DOHH2 (cell line): ENCODE data around the gene SLC9A2.

ENCODE experiments used
- H3F3A ChIP-seq: fragments of 200-600 bp; sonication (generic), shearing (Covaris generic); 2 replicates; pipeline ENCODE4 v1.6.0; 2016; ENCODE audit warnings: antibody characterized with exemption, mild to moderate bottlenecking; ENCODE audit not compliant: control insufficient read depth, insufficient read depth
- H3K27ac ChIP-seq: fragments of 200-600 bp; sonication (generic); 2 replicates; pipeline ENCODE4 v1.5.1; 2014; ENCODE audit warnings: low read depth, mild to moderate bottlenecking, low read length, moderate library complexity
- H3K27me3 ChIP-seq: fragments of 200-600 bp; sonication (generic); 2 replicates; pipeline ENCODE4 v1.6.1; 2014; ENCODE audit warnings: mild to moderate bottlenecking, low read length, mixed read lengths; ENCODE audit not compliant: control insufficient read depth
- H3K36me3 ChIP-seq: fragments of 200-600 bp; sonication (generic); 2 replicates; pipeline ENCODE4 v1.6.1; 2014; ENCODE audit warnings: mild to moderate bottlenecking, low read length, moderate library complexity, mixed read lengths; ENCODE audit not compliant: control insufficient read depth
- H3K4me1 ChIP-seq: fragments of 200-600 bp; sonication (generic); 2 replicates; pipeline ENCODE4 v1.6.1; 2014; ENCODE audit warnings: mild to moderate bottlenecking, low read length, mixed read lengths; ENCODE audit not compliant: control insufficient read depth
- H3K4me2 ChIP-seq: fragments of 200-600 bp; sonication (generic); 2 replicates; pipeline ENCODE4 v1.6.0; 2014; ENCODE audit warnings: mild to moderate bottlenecking, low read length, moderate library complexity
- H3K4me3 ChIP-seq: fragments of 200-600 bp; sonication (generic); 2 replicates; pipeline ENCODE4 v1.5.1; 2014; ENCODE audit warnings: mild to moderate bottlenecking, low read length, mixed read lengths
- H3K79me2 ChIP-seq: fragments of 200-600 bp; sonication (generic); 2 replicates; pipeline ENCODE4 v1.6.1; 2014; ENCODE audit warnings: mild to moderate bottlenecking, low read length, mixed read lengths; ENCODE audit not compliant: control insufficient read depth
- H3K9me2 ChIP-seq: fragments of 200-600 bp; sonication (generic); replicated peaks from 2 replicates; pipeline ENCODE4 v1.6.1; 2014; ENCODE audit warnings: mild to moderate bottlenecking, low read length, mixed read lengths; ENCODE audit not compliant: control insufficient read depth
- H3K9me3 ChIP-seq: fragments of 200-600 bp; sonication (generic); 2 replicates; pipeline ENCODE4 v1.6.1; 2014; ENCODE audit warnings: antibody characterized with exemption, low read length, mixed read lengths; ENCODE audit not compliant: control insufficient read depth, insufficient read depth
- H4K20me1 ChIP-seq: fragments of 200-600 bp; sonication (generic); 2 replicates; pipeline ENCODE4 v1.6.0; 2014; ENCODE audit warnings: low read depth, mild to moderate bottlenecking, antibody characterized with exemption, low read length, moderate library complexity; ENCODE audit not compliant: control insufficient read depth, insufficient read depth
- EZH2phosphoT487 ChIP-seq: fragments of 200-600 bp; sonication (generic); IDR thresholded peaks from 2 replicates; pipeline ENCODE4 v1.6.1; 2017; ENCODE audit warnings: borderline replicate concordance, mild to moderate bottlenecking, antibody characterized with exemption, low read length, moderate library complexity, mixed read lengths
- TF ChIP-seq, protein P1 (sequence below): fragments of 200-600 bp; sonication (generic); IDR thresholded peaks from one replicate; pipeline ENCODE4 v1.5.1; 2014; ENCODE audit warnings: antibody characterized with exemption, mild to moderate bottlenecking, low read depth, low read length; ENCODE audit not compliant: poor library complexity, severe bottlenecking

SLC9A2 gene

DNA sequence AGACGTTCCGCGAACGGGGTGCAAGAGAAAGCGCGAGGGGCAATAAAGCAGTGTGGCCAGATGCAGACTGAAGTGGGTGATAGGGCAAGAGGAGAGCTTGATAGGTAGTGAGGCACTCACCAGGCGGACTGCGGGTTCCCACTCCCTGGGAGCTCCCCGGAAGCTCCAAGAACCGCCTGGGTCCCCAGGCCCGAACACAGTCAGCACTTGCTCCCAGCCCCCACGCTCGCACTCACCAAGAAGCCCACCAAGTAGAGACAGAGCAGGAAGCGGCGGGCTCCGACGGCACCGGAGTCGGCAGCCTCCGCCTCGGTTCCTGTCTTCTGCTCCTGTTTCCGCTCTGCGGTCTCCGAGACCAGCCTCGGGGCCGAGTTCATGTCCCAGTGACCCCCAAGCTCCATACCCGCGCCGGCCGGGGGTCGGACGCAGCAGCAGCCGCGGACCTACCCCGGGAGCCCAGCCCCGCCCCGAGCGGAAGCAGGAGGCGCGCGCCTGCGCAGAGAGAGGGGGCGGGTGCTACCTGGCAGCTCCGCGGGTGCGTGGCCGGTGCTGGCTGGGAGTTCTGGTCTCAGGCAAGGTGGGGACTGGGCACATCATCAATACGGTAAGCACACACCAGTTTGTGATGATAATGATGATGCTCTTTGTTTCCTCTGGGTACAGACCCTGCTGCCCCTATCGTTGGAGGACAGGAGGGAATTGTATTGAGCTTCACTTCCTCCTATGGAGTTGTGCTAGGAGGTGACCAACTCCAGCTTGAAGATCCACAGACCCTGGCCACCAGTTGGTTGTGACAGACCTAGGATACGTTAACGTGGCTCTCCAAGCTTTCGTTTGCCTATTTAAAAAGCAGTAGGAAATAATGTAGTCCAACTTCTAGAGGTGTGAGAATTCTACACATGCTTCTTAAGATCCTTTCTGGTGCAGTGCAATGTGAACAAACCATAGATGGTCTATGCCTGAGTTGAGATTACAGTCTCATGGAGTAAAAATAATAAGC lies 117.4 kb downstream of the SLC9A2 start:
- Histone ChIP-seq H3K9me3 (no peaks in the 10 kb centered on the region), H3K27ac (no peak overlapping the region), H3K9me2 (no peaks in the 10 kb centered on the region), H3K4me1 (peaks cover 19% of the 10 kb centered on the region), H3K4me3 (peak overlapping the region; percentile 78), H3F3A (no peaks in the 10 kb centered on the region), H4K20me1 (no peaks in the 10 kb centered on the region), H3K27me3 (no peaks in the 10 kb centered on the region), H3K36me3 (peaks cover 3% of the 10 kb centered on the region), H3K79me2 (peaks cover 41% of the 10 kb centered on the region), H3K4me2 (peak overlapping the region; percentile 69)
- TF ChIP-seq, protein P1, sequence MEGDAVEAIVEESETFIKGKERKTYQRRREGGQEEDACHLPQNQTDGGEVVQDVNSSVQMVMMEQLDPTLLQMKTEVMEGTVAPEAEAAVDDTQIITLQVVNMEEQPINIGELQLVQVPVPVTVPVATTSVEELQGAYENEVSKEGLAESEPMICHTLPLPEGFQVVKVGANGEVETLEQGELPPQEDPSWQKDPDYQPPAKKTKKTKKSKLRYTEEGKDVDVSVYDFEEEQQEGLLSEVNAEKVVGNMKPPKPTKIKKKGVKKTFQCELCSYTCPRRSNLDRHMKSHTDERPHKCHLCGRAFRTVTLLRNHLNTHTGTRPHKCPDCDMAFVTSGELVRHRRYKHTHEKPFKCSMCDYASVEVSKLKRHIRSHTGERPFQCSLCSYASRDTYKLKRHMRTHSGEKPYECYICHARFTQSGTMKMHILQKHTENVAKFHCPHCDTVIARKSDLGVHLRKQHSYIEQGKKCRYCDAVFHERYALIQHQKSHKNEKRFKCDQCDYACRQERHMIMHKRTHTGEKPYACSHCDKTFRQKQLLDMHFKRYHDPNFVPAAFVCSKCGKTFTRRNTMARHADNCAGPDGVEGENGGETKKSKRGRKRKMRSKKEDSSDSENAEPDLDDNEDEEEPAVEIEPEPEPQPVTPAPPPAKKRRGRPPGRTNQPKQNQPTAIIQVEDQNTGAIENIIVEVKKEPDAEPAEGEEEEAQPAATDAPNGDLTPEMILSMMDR, result no peak
- TF ChIP-seq EZH2phosphoT487, result no peak

DNA sequence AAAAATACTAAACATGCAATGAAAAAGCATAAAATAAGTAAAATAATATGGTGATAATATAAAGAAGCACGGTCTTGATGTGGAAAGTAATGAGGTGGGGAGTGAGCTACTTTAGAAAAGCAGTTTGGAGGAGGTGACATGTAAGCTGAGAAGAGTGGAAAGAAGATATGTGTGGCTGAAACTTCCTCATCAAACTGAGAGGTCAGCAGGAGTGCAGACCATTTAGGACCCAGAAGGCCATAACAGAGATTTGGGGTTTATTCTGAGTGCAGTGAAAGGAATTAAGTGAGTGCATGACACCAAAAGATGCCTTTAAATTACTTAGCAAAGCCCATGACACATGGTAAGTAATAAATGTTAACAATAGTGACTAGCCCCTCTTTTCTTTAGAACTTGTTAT lies 118.1 kb downstream of the SLC9A2 start:
- Histone ChIP-seq H3K9me2 (no peaks in the 10 kb centered on the region), H3K79me2 (peaks cover 41% of the 10 kb centered on the region), H3F3A (no peaks in the 10 kb centered on the region), H3K27me3 (no peaks in the 10 kb centered on the region), H3K27ac (no peak overlapping the region), H3K4me1 (peaks cover 19% of the 10 kb centered on the region), H3K4me2 (peak overlapping the region; percentile 69), H3K4me3 (peak overlapping the region; percentile 78), H3K9me3 (no peaks in the 10 kb centered on the region), H4K20me1 (no peaks in the 10 kb centered on the region), H3K36me3 (no peaks in the 10 kb centered on the region)
- TF ChIP-seq EZH2phosphoT487, result no peak
- TF ChIP-seq, protein P1, result no peak

DNA sequence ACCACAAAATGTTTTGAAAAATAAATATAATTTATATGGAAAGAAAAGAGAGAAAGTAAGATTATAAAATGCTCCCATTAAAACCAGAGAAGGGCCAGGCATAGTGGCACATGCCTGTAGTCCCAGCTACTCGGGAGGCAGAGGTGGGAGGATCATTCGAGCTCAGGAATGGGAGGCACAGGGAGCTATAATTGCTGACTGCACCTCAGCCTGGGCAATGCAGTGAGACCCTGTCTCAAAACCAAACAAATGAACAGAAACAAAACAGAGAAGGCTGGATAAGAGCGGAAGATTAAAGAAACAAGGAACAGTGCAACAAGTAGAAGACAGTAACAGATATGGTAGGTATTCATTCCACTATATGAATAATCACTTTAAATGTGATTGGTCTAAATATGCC lies 123.9 kb downstream of the SLC9A2 start:
- Histone ChIP-seq H4K20me1 (no peaks in the 10 kb centered on the region), H3K36me3 (no peaks in the 10 kb centered on the region), H3K9me3 (no peaks in the 10 kb centered on the region), H3K4me3 (no peak overlapping the region), H3K4me2 (no peak overlapping the region), H3K27me3 (no peaks in the 10 kb centered on the region), H3F3A (no peaks in the 10 kb centered on the region), H3K27ac (no peak overlapping the region), H3K4me1 (no peaks in the 10 kb centered on the region), H3K79me2 (peaks cover 2% of the 10 kb centered on the region; the same call in 1 of the 2 replicates), H3K9me2 (no peaks in the 10 kb centered on the region)
- TF ChIP-seq EZH2phosphoT487, result no peak
- TF ChIP-seq, protein P1, result no peak
